ENCODE results near the gene GRIK4. TPM values are rescaled to one million over a fixed set of nuclear protein-coding genes. Genes with fewer than 3 reads are reported as not detected.
A peak's percentile ranks its signal among the peaks of the same experiment; 100 is the strongest.

The GRIK4 gene
- total RNA-seq, 1 donor from 2014 or later: 0.06 TPM

- TF ChIP-seq CTCF (conservative IDR thresholded peaks at IDR 0.05; ENCODE audit: low read depth, low read length): no peak
- DNase-seq (ENCODE audit: low read depth): no peak
- H3K4me3 ChIP-seq (ENCODE audit: low read depth, low read length): no peak overlapping the region
Measured at GRCh38 chr11:120830085-120830620, 318.6 kb downstream of the GRIK4 start.

GRCh38 chr11:120832481-120833238 is 321.1 kb downstream of the GRIK4 start:
- peak overlapping the region; percentile 4 for H3K4me3 ChIP-seq (ENCODE audit: low read depth, low read length)
- no peak for TF ChIP-seq CTCF (conservative IDR thresholded peaks at IDR 0.05; ENCODE audit: low read depth, low read length)
- no peak for DNase-seq (ENCODE audit: low read depth)

- DNase-seq (ENCODE audit: low read depth): peak; percentile 13
Measured at GRCh38 chr11:120834686-120835210, 323.2 kb downstream of the GRIK4 start.

GRCh38 chr11:120835601-120836228 is 324.2 kb downstream of the GRIK4 start:
- TF ChIP-seq CTCF (conservative IDR thresholded peaks at IDR 0.05; ENCODE audit: low read depth, low read length): no peak
- no peak overlapping the region for H3K4me3 ChIP-seq (ENCODE audit: low read depth, low read length)
- no peak for DNase-seq (ENCODE audit: low read depth)

More at GRCh38 chr11:120834686-120835210, 323.2 kb downstream of the GRIK4 start:
- TF ChIP-seq CTCF (conservative IDR thresholded peaks at IDR 0.05; ENCODE audit: low read depth, low read length): no peak
- H3K4me3 ChIP-seq (ENCODE audit: low read depth, low read length): no peak overlapping the region

GRCh38 chr11:120837696-120838095 is 326.1 kb downstream of the GRIK4 start:
- no peak for TF ChIP-seq CTCF (conservative IDR thresholded peaks at IDR 0.05; ENCODE audit: low read depth, low read length)
- no peak for DNase-seq (ENCODE audit: low read depth)
- H3K4me3 ChIP-seq (ENCODE audit: low read depth, low read length): no peak overlapping the region

- no peak for TF ChIP-seq CTCF (conservative IDR thresholded peaks at IDR 0.05; ENCODE audit: low read depth, low read length)
- no peak for DNase-seq (ENCODE audit: low read depth)
- H3K4me3 ChIP-seq (ENCODE audit: low read depth, low read length): no peak overlapping the region
Measured at GRCh38 chr11:120839201-120839600, 327.7 kb downstream of the GRIK4 start.
